ENCODE measurements around the gene EXOG. TPM values are rescaled to one million over a fixed set of nuclear protein-coding genes. Genes with fewer than 3 reads are reported as not detected.

Gene EXOG
- total RNA-seq, 1 experiment from 2014 or later: 12.5 TPM

DNA sequence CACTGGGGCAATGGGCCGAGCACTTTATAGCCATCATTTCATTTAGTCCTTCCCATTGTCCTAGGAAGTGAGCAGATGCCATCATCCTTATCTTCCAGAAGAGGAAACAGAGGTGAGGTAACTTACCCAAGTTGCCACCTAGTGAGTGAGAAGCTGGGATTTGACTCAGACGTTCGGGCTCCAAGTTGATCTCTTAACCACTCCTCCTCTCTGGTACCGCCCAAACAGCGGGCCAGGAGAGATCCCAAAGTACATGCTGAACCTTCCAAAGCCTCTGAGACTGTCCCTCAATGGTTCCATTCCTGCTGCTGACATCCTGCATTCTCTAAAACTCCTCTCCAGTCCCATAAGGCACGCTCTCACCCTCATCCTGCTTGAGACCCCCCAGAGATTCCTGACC is 56.2 kb downstream of the EXOG start:
- ATAC-seq (no peak), DNase-seq (ENCODE audit: low read depth, low spot score) (no peak)
- Histone ChIP-seq H3K4me1 (ENCODE audit: control insufficient read depth, insufficient read depth, low read length) (no peaks in the 10 kb centered on the region), H3K9me3 (ENCODE audit: control insufficient read depth, insufficient read depth, low read depth, low read length) (no peaks in the 10 kb centered on the region), H3K4me3 (ENCODE audit: low read depth in 2 of 2, low read length in 2 of 2) (no peak overlapping the region), H3K27ac (ENCODE audit: low read length) (no peak overlapping the region), H3K36me3 (ENCODE audit: control insufficient read depth, insufficient read depth, low read length) (no peaks in the 10 kb centered on the region), H3K27me3 (ENCODE audit: control insufficient read depth, insufficient read depth, low read length) (no peaks in the 10 kb centered on the region)
- TF ChIP-seq, protein P1, sequence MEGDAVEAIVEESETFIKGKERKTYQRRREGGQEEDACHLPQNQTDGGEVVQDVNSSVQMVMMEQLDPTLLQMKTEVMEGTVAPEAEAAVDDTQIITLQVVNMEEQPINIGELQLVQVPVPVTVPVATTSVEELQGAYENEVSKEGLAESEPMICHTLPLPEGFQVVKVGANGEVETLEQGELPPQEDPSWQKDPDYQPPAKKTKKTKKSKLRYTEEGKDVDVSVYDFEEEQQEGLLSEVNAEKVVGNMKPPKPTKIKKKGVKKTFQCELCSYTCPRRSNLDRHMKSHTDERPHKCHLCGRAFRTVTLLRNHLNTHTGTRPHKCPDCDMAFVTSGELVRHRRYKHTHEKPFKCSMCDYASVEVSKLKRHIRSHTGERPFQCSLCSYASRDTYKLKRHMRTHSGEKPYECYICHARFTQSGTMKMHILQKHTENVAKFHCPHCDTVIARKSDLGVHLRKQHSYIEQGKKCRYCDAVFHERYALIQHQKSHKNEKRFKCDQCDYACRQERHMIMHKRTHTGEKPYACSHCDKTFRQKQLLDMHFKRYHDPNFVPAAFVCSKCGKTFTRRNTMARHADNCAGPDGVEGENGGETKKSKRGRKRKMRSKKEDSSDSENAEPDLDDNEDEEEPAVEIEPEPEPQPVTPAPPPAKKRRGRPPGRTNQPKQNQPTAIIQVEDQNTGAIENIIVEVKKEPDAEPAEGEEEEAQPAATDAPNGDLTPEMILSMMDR (IDR thresholded peaks at IDR 0.05): no peak
- TF ChIP-seq TCF7L2 (IDR thresholded peaks at IDR 0.05; ENCODE audit: low read depth, low read length) (no peak), POLR2AphosphoS5 (IDR thresholded peaks at IDR 0.05; ENCODE audit: low read depth, low read length) (no peak), SIN3A (IDR thresholded peaks at IDR 0.05; ENCODE audit: borderline replicate concordance, insufficient read depth, low read depth, low read length) (no peak)
- TF ChIP-seq, protein P2, sequence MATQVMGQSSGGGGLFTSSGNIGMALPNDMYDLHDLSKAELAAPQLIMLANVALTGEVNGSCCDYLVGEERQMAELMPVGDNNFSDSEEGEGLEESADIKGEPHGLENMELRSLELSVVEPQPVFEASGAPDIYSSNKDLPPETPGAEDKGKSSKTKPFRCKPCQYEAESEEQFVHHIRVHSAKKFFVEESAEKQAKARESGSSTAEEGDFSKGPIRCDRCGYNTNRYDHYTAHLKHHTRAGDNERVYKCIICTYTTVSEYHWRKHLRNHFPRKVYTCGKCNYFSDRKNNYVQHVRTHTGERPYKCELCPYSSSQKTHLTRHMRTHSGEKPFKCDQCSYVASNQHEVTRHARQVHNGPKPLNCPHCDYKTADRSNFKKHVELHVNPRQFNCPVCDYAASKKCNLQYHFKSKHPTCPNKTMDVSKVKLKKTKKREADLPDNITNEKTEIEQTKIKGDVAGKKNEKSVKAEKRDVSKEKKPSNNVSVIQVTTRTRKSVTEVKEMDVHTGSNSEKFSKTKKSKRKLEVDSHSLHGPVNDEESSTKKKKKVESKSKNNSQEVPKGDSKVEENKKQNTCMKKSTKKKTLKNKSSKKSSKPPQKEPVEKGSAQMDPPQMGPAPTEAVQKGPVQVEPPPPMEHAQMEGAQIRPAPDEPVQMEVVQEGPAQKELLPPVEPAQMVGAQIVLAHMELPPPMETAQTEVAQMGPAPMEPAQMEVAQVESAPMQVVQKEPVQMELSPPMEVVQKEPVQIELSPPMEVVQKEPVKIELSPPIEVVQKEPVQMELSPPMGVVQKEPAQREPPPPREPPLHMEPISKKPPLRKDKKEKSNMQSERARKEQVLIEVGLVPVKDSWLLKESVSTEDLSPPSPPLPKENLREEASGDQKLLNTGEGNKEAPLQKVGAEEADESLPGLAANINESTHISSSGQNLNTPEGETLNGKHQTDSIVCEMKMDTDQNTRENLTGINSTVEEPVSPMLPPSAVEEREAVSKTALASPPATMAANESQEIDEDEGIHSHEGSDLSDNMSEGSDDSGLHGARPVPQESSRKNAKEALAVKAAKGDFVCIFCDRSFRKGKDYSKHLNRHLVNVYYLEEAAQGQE (IDR thresholded peaks at IDR 0.05; ENCODE audit: insufficient read depth in 1 of 2, low read depth in 2 of 2, low read length in 1 of 2): no peak
- ChIA-PET CTCF (no interaction called here), POLR2A (no interaction called here)
- BruUV-seq (replicated peaks): no TSS peak
- in situ Hi-C loops (cut with HindIII; ENCODE audit: low pct_unique_long_range_greater_than_20kb, low sequenced_read_pairs): no loop called here
- intact Hi-C loops (cut with micrococcal nuclease; ENCODE audit: unreplicated experiment): no loop called here

DNA sequence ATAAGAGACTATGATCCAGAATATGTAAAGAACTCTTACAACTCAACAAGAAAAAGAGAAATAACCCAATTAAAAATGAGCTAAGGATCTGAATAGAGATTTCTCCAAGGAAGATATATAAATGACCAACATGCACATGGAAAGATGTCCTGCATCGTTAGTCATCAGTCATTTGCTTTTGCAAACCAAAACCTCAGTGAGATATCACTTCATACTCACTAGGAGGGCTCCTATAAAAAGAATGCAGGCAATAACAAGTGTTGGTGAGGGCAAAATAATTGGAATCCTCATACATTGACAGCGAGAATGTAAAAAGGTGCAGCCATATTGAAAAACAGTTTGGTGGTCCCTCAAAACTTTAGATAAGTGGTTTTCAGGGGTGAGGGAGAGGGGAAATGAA is 56.9 kb downstream of the EXOG start:
- Histone ChIP-seq H3K9me3 (ENCODE audit: control insufficient read depth, insufficient read depth, low read depth, low read length) (no peaks in the 10 kb centered on the region), H3K4me3 (ENCODE audit: low read depth in 2 of 2, low read length in 2 of 2) (no peak overlapping the region), H3K36me3 (ENCODE audit: control insufficient read depth, insufficient read depth, low read length) (no peaks in the 10 kb centered on the region), H3K27me3 (ENCODE audit: control insufficient read depth, insufficient read depth, low read length) (no peaks in the 10 kb centered on the region), H3K4me1 (ENCODE audit: control insufficient read depth, insufficient read depth, low read length) (no peaks in the 10 kb centered on the region), H3K27ac (ENCODE audit: low read length) (no peak overlapping the region)
- CTCF ChIA-PET: no interaction called here
- BruUV-seq (replicated peaks): no TSS peak
- in situ Hi-C loops (cut with HindIII; ENCODE audit: low pct_unique_long_range_greater_than_20kb, low sequenced_read_pairs): no loop called here
- ATAC-seq (no peak), DNase-seq (ENCODE audit: low read depth, low spot score) (no peak)
- no peak for TF ChIP-seq SIN3A (IDR thresholded peaks at IDR 0.05; ENCODE audit: borderline replicate concordance, insufficient read depth, low read depth, low read length)
- TF ChIP-seq, protein P1 (IDR thresholded peaks at IDR 0.05): no peak
- no peak for TF ChIP-seq TCF7L2 (IDR thresholded peaks at IDR 0.05; ENCODE audit: low read depth, low read length)
- TF ChIP-seq, protein P2 (IDR thresholded peaks at IDR 0.05; ENCODE audit: insufficient read depth in 1 of 2, low read depth in 2 of 2, low read length in 1 of 2): no peak
- no peak for TF ChIP-seq POLR2AphosphoS5 (IDR thresholded peaks at IDR 0.05; ENCODE audit: low read depth, low read length)
- intact Hi-C loops (cut with micrococcal nuclease; ENCODE audit: unreplicated experiment): no loop called here
- POLR2A ChIA-PET: no interaction called here
